D341Med (cell line): ENCODE data around the gene PPP4R2.

Experiments used
- DNase-seq: peaks from one replicate; pipeline ENCODE4 v3.0.0; 2012; ENCODE audit warnings: low spot score

Gene PPP4R2, protein sequence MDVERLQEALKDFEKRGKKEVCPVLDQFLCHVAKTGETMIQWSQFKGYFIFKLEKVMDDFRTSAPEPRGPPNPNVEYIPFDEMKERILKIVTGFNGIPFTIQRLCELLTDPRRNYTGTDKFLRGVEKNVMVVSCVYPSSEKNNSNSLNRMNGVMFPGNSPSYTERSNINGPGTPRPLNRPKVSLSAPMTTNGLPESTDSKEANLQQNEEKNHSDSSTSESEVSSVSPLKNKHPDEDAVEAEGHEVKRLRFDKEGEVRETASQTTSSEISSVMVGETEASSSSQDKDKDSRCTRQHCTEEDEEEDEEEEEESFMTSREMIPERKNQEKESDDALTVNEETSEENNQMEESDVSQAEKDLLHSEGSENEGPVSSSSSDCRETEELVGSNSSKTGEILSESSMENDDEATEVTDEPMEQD

DNA sequence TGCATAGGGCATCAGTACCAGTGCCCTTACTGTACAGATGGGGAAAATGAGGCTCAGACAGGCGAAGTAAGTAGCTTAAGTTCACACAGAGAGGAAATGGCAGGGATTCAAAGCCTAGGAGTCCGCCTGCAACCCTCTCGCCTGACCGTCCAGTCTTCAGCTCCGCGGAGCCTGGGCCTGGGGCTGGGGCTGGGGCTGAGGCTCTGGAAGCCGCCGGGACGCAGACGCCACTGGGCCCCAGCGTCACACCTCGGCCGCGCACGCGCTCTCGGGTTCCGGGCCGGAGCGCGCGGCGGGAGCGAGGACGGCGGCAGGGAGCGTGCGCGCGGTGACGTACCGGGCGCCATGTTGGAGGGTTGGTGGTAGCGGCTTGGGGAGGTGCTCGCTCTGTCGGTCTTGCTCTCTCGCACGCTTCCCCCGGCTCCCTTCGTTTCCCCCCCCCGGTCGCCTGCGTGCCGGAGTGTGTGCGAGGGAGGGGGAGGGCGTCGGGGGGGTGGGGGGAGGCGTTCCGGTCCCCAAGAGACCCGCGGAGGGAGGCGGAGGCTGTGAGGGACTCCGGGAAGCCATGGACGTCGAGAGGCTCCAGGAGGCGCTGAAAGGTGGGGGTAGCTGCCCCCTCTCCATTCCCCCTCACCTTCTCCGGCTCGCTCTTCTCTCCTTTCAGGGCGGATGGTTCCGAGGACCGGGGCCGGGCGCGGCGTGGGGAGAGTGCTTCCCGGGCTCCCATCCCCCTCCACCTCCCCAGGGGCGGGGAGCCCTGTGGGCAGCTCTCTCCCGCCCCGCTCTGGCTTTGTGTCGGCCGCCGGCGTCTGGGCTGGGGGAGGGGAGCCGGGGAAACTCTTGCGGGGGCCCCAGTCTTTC, at the start of gene PPP4R2:
TSS of gene PPP4R2 (plus strand) at position 339 of the 861 bp plus-strand sequence. CDS start at position 566, 227 bp downstream.
- DNase-seq = peak; percentile 94

GRCh38 chr3:72947715-72948490, 48.7 kb upstream of the PPP4R2 start:
- no peak for DNase-seq

- no peak for DNase-seq
Observed at GRCh38 chr3:72949016-72949415, 47.6 kb upstream of the PPP4R2 start.

DNA sequence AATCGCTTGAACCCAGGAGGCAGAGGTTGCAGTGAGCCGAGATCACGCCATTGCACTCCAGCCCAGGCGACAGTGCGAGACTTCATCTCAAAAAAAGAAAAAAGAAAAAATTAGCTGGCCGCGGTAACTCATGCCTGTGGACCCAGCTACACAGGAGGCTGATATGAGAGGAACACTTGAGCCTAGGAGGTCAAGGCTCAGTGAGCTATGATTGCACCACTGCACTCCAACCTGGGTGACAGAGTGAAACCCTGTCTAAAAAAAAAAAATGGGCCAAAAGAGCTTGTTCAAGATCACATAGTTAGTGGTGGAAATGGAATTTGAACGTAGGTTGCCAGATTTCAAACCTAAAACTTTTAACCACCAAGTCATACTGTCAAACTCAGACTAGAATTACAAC, 46.2 kb upstream of the PPP4R2 start:
- no peak for DNase-seq

DNA sequence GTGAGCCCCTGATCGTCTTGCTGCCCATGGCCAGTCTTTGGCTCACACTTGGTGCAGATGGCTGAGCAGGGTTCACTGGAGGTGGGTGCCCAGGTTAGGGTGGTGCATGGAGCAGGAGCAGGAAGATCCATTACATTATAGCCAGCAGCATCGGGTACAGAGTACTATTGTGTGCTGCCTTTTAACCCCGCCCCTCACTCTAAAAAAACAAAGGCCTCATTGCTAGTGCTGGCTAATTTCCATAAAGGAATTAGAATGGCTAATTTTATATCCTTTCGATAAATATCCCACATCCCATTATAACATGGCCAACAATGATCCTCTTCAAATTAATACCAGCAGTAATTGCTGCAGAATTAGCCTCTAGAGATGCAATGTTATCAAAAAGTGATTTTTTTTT, 45.8 kb upstream of the PPP4R2 start:
- DNase-seq = no peak

GRCh38 chr3:72951259-72951722, 45.3 kb upstream of the PPP4R2 start:
- DNase-seq = no peak

- no peak for DNase-seq
Observed at GRCh38 chr3:72953325-72953956, 43.2 kb upstream of the PPP4R2 start.

- DNase-seq = no peak
Observed at GRCh38 chr3:72957297-72957696, 39.3 kb upstream of the PPP4R2 start.

DNA sequence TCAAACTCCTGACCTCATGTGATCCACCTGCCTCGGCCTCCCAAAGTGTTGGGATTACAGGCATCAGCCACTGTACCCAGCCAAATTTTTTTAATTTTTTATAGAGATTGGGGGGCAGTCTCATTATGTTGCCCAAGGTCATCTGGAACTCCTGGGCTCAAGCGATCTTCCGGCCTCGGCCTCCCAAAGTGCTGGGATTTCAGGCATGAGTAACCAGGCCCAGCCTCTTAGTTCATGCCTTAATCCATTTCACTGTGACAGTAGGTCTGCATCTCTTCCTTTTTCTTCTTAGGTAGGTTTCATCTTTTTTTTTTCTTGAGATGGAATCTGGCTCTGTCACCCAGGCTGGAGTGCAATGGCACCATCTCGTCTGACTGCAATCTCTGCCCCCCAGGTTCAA, 37.3 kb upstream of the PPP4R2 start:
- DNase-seq = no peak

- DNase-seq = no peak
Observed at GRCh38 chr3:72960812-72961518, 35.6 kb upstream of the PPP4R2 start.

- no peak for DNase-seq
Observed at GRCh38 chr3:72961752-72962151, 34.9 kb upstream of the PPP4R2 start.

- DNase-seq = no peak
Observed at GRCh38 chr3:72962317-72962716, 34.3 kb upstream of the PPP4R2 start.

DNA sequence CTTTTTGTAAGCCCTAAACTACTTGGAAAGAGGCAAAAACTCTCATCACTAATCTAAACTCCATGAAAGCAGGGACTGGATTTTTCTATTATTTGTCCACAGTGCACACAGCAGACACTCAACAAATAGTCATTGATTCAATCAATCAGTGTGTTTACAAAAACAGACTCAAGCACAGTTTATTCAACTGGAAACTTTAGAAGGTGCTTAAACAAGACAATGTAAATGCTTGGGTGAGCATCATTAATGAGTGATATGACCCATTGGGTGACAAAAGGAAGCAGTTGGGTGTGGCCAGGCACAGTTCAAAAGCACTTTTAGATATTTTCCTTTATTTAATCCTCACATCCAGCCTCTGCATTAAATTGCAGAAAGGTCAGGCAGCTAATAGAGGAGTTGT, 32.0 kb upstream of the PPP4R2 start:
- DNase-seq = no peak

- DNase-seq = no peak
Observed at GRCh38 chr3:72968266-72968664, 28.3 kb upstream of the PPP4R2 start.

- no peak for DNase-seq
Observed at GRCh38 chr3:72969766-72970165, 26.8 kb upstream of the PPP4R2 start.

- no peak for DNase-seq
Observed at GRCh38 chr3:72970942-72971341, 25.7 kb upstream of the PPP4R2 start.

DNA sequence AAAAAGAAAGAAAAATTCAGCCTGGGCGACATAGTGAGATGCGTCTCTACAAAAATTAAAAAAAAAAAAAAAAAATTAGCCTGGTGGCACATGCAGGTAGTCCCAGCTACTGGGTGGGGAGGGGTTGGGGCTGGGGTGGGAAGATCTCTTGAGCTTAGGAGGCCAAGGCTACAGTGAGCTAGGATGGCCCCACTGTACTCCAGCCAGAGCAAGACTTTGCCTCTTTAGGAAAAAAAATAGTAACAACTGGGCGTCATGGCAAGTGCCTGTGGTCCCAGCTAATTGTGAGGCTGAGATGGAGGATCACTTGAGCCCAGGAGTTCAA, 23.9 kb upstream of the PPP4R2 start:
- DNase-seq = no peak

DNA sequence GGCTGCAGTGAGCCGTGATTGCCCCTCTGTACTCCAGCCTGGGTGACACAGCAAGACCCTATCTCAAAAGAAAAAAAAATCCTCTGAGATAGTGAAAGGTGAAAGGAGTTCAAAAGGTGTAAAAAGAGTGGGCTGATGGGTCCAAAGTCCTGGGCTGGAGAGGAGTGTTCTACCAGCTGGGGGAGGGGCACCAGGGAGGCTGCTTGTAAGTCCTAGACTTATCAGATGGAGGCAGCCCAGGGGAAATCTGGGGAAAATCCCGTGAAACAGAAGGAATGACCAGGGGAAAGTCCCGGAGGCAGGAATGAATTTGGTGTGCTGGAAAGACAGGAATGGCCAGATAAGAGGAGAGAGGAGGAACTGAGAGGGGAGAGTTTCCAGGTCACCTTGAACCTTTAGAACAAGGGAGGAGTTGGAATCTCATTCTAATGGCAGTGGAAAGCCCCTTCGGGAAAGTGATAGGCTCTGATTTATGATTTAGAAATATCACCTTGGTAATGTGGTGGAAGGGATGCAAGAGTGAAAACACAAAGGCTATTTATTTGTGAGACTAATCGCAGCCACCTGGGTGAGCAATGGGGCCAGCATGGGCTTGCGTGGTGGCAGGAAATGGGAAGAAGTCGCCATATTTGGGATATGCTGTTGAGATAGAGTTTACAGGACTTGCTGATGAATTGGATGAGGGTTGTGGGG, 23.4 kb upstream of the PPP4R2 start:
- DNase-seq = no peak

DNA sequence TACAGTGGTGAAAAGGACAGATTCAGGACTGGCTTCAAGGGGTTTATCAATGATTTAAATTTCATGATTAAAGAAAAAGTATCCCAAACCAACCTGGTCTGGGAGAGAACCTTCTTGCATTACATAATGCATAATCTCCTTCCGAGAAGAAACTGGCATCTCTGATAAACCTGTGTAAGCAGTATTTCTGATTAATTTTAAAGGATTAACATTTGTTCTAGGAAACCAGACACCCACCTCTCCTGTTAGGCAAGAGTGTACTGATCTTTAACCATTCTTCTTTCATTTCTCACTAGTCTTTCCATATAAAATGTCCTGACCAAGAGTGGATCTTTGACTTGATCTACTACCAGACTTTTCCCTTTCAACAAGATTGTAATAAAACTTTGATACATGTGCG, 22.8 kb upstream of the PPP4R2 start:
- DNase-seq = no peak

GRCh38 chr3:72974956-72975355, 21.7 kb upstream of the PPP4R2 start:
- DNase-seq = no peak

DNA sequence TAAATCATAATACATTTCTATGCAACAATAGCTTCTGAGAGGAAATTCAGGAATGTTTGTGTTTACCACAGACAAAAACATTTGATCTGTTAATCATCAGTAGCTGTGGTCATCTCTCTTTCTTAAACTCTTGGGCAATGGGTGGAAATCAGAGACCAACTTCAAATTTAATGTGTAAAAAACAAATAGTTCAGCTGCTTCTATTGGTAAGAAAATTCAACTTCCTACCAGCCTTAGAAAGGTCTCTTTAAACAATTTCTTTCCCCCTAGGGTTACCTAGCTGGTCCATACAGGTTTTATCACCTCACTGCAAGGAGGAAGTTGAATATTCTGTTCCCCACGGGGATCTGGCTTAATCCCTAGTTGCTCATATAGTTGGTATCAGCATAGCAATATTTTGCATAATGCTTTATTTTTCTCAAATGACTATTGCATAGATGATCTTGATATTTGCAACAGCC, 20.3 kb upstream of the PPP4R2 start:
- DNase-seq = no peak
